Activated naive CD4-positive, alpha-beta T cell treated with anti-CD3 and anti-CD28 coated beads, Interleukin-2, amount 50 U/mL, for 72 hours (primary cell): ENCODE results near the gene PMIS2. TPM values are rescaled to one million over a fixed set of nuclear protein-coding genes. Genes with fewer than 3 reads are reported as not detected.

Experiments used
- ATAC-seq, 2 donors: fragments of 150-1000 bp; cut with Tn5 transposase; 2 replicates each; pipeline ENCODE4 v1.10.0; 2021; ENCODE audit warnings: mild to moderate bottlenecking in 2 of 2, moderate library complexity in 2 of 2
- DNase-seq, 2 donors: peaks; one replicate each; pipeline ENCODE4 v3.0.0; 2021 to 2022; ENCODE audit warnings: low spot score in 2 of 2
- H3K27ac Mint-ChIP-seq, 2 donors: one replicate each; pipeline ENCODE4 v1.8.0; 2022; ENCODE audit warnings: mild to moderate bottlenecking in 2 of 2, mixed read lengths in 2 of 2
- H3K36me3 Mint-ChIP-seq, 2 donors: one replicate each; pipeline ENCODE4 v1.8.0; 2022; ENCODE audit warnings: mixed read lengths in 2 of 2
- H3K9me3 Mint-ChIP-seq, 2 donors: one replicate each; pipeline ENCODE4 v1.8.0; 2022; ENCODE audit warnings: mixed read lengths in 2 of 2
- total RNA-seq, 2 donors: library from RNA; stranded (reverse); gene quantifications; one replicate each; pipeline ENCODE4 v1.2.3, GENCODE V29; 2022

The PMIS2 gene
- total RNA-seq, 2 donors from 2014 or later = not detected

- H3K9me3 Mint-ChIP-seq = no peaks in the 10 kb centered on the region
- peaks cover 22 to 44% of the 10 kb centered on the region in 2 donors for H3K36me3 Mint-ChIP-seq
- H3K27ac Mint-ChIP-seq = no peak overlapping the region
- ATAC-seq = no peak
- DNase-seq = no peak
These were observed 47.9 kb downstream of the PMIS2 start for GRCh38 chr19:35633727-35634440.

DNA sequence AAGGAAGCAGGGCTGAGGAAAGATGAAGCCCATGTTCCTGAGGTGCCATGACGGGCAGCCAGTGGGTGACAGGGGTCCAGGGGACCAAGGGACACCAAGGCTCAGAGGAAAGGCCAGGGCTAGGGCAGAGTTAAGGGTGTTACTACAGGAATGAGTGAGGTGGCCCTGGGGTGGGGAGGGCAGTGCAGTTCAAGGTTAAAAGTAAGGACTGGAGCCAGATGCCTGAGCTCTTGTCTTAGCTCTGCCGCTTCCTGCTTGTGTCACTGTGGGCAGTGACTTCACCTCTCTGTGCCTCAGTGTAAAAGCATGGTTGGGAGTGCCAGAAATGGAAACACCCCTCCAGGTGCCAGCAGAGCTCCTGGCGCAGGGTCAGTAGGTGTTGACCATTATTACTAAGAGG lies 50.7 kb downstream of the PMIS2 start:
- DNase-seq = no peak
- Mint-ChIP-seq H3K9me3 (no peaks in the 10 kb centered on the region), H3K36me3 (peaks cover 13 to 32% of the 10 kb centered on the region in 2 donors), H3K27ac (peak overlapping the region; percentile 65 to 82)
- ATAC-seq = peak in 1 of 2 donors; percentile 91

Other genes starting within 250 kb of the PMIS2 start
- gene FFAR1, start 238.3 kb upstream of the PMIS2 start, total RNA-seq = 1 to 10 TPM in 1 of 2 donors, under 1 TPM in 1; 0.23 to 1.5 TPM
- 1 to 10 TPM; 1.4 to 5.1 TPM for gene FFAR3, start 227.7 kb upstream of the PMIS2 start, total RNA-seq
- 1 to 10 TPM in 1 of 2 donors, under 1 TPM in 1; 0.50 to 1.8 TPM for gene GPR42, start 215.1 kb upstream of the PMIS2 start, total RNA-seq
- not detected for gene FFAR2, start 137.9 kb upstream of the PMIS2 start, total RNA-seq
- gene KRTDAP, start 95.7 kb upstream of the PMIS2 start, total RNA-seq = not detected
- 1 to 10 TPM in 1 of 2 donors, under 1 TPM in 1; 0.46 to 3.6 TPM for gene DMKN, start 72.5 kb upstream of the PMIS2 start, total RNA-seq
- gene SBSN, start 57.9 kb upstream of the PMIS2 start, total RNA-seq = not detected
- gene GAPDHS, start 52.7 kb upstream of the PMIS2 start, total RNA-seq = not detected
- 10 to 100 TPM; 44.1 to 69.1 TPM for gene TMEM147, start 40.5 kb upstream of the PMIS2 start, total RNA-seq
- gene ATP4A, start 22.5 kb upstream of the PMIS2 start, total RNA-seq = not detected
- 10 to 100 TPM; 44.2 to 44.5 TPM for gene HAUS5, start 26.6 kb downstream of the PMIS2 start, total RNA-seq
- gene RBM42, start 42.9 kb downstream of the PMIS2 start, total RNA-seq = 10 to 100 TPM; 69.3 to 79.0 TPM
- gene ETV2, start 55.6 kb downstream of the PMIS2 start, total RNA-seq = under 1 TPM; 0.62 to 0.77 TPM
- gene COX6B1, start 62.1 kb downstream of the PMIS2 start, total RNA-seq = 100 to 1,000 TPM; 445 to 472 TPM
- gene UPK1A, start 80.3 kb downstream of the PMIS2 start, total RNA-seq = 1 to 10 TPM in 1 of 2 donors, not detected in 1; 4.4 TPM
- 100 to 1,000 TPM; 181 to 198 TPM for gene ZBTB32, start 118.4 kb downstream of the PMIS2 start, total RNA-seq
- 100 to 1,000 TPM in 1 of 2 donors, 10 to 100 TPM in 1; 54.6 to 200 TPM for gene KMT2B, start 131.8 kb downstream of the PMIS2 start, total RNA-seq
- 100 to 1,000 TPM in 1 of 2 donors, 10 to 100 TPM in 1; 74.6 to 245 TPM for gene IGFLR1, start 156.3 kb downstream of the PMIS2 start, total RNA-seq
- gene U2AF1L4, start 159.2 kb downstream of the PMIS2 start, total RNA-seq = 10 to 100 TPM; 33.8 to 69.0 TPM
- 10 to 100 TPM; 43.2 to 49.4 TPM for gene PSENEN, start 159.5 kb downstream of the PMIS2 start, total RNA-seq
- 10 to 100 TPM; 11.2 to 25.0 TPM for gene LIN37, start 162.4 kb downstream of the PMIS2 start, total RNA-seq
- gene HSPB6, start 170.9 kb downstream of the PMIS2 start, total RNA-seq = under 1 TPM; 0.32 to 0.99 TPM
- 10 to 100 TPM; 28.3 to 49.4 TPM for gene PROSER3, start 172.0 kb downstream of the PMIS2 start, total RNA-seq
- 100 to 1,000 TPM in 1 of 2 donors, 10 to 100 TPM in 1; 38.7 to 106 TPM for gene ARHGAP33, start 189.4 kb downstream of the PMIS2 start, total RNA-seq
- gene PRODH2, start 226.7 kb downstream of the PMIS2 start, total RNA-seq = not detected